Stimulated activated CD4-positive, alpha-beta T cell treated with anti-CD3 and anti-CD28 coated beads, Interleukin-12 subunit alpha, Interleukin-12 subunit beta, amount 100 ng/mL, for 24 hours (primary cell): ENCODE measurements around the gene MALAT1.

ENCODE experiments used
- DNase-seq, 2 experiments: peaks; one replicate each; pipeline ENCODE4 v3.0.0-alpha.2; 2020; ENCODE audit warnings: low read depth in 2 of 2

MALAT1 gene

GRCh38 chr11:65479184-65480145 is 19.4 kb upstream of the MALAT1 start:
- no peak for DNase-seq

GRCh38 chr11:65482306-65482850 is 16.5 kb upstream of the MALAT1 start:
- no peak for DNase-seq

- no peak for DNase-seq
Measured at GRCh38 chr11:65485920-65486219, 13.0 kb upstream of the MALAT1 start.

- DNase-seq: no peak
Measured at GRCh38 chr11:65486570-65487466, 12.0 kb upstream of the MALAT1 start.

- DNase-seq: no peak
Measured at GRCh38 chr11:65487467-65488272, 11.2 kb upstream of the MALAT1 start.

GRCh38 chr11:65488273-65489034 is 10.4 kb upstream of the MALAT1 start:
- DNase-seq: no peak

GRCh38 chr11:65489035-65489705 is 9.7 kb upstream of the MALAT1 start:
- DNase-seq: no peak

- no peak for DNase-seq
Measured at GRCh38 chr11:65489706-65490320, 9.0 kb upstream of the MALAT1 start.

GRCh38 chr11:65491163-65491465 is 7.7 kb upstream of the MALAT1 start:
- no peak for DNase-seq

- DNase-seq: no peak
Measured at GRCh38 chr11:65491614-65492386, 7.0 kb upstream of the MALAT1 start.

- no peak for DNase-seq
Measured at GRCh38 chr11:65492387-65492636, 6.5 kb upstream of the MALAT1 start.

GRCh38 chr11:65492637-65493366 is 6.0 kb upstream of the MALAT1 start:
- no peak for DNase-seq

- no peak for DNase-seq
Measured at GRCh38 chr11:65493367-65494176, 5.3 kb upstream of the MALAT1 start.

- no peak for DNase-seq
Measured at GRCh38 chr11:65496304-65497140, 2.3 kb upstream of the MALAT1 start.

- DNase-seq: peak; percentile 96 to 99
Measured at GRCh38 chr11:65497141-65498041, 1.5 kb upstream of the MALAT1 start.
